ENCODE results near the gene SLC38A4.

SLC38A4 gene

DNA sequence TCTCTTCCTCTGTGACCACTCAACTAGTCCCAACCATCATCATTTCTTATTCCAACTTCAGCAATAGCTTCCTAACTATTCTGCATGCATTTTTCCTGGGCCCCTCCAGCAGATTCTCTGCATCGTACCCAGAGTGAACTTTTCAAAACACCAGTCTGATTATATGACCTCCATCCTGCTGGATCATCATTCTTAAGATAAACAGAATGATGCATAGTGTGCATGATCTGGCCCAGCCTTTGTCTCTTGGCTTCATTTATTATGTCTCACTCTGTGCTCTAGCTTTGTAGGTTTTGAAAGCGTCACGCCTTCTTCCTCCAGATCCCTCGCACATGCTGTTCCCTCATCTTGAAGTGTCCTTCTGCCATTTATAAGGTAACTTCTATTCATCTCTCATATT, 46.3 kb upstream of the SLC38A4 start:
- ATAC-seq (ENCODE audit: insufficient read depth, low read depth), result no peak
- TF ChIP-seq, protein P1, sequence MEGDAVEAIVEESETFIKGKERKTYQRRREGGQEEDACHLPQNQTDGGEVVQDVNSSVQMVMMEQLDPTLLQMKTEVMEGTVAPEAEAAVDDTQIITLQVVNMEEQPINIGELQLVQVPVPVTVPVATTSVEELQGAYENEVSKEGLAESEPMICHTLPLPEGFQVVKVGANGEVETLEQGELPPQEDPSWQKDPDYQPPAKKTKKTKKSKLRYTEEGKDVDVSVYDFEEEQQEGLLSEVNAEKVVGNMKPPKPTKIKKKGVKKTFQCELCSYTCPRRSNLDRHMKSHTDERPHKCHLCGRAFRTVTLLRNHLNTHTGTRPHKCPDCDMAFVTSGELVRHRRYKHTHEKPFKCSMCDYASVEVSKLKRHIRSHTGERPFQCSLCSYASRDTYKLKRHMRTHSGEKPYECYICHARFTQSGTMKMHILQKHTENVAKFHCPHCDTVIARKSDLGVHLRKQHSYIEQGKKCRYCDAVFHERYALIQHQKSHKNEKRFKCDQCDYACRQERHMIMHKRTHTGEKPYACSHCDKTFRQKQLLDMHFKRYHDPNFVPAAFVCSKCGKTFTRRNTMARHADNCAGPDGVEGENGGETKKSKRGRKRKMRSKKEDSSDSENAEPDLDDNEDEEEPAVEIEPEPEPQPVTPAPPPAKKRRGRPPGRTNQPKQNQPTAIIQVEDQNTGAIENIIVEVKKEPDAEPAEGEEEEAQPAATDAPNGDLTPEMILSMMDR (IDR thresholded peaks at IDR 0.05; ENCODE audit: borderline replicate concordance, extremely low read depth, low read length, poor library complexity, severe bottlenecking), result no peak
- no peak for TF ChIP-seq EZH2 (IDR thresholded peaks at IDR 0.05; ENCODE audit: borderline replicate concordance, low read depth, low read length, severe bottlenecking)
- H3K27me3 ChIP-seq (ENCODE audit: insufficient read depth, low read length, poor library complexity), result no peaks in the 10 kb centered on the region

DNA sequence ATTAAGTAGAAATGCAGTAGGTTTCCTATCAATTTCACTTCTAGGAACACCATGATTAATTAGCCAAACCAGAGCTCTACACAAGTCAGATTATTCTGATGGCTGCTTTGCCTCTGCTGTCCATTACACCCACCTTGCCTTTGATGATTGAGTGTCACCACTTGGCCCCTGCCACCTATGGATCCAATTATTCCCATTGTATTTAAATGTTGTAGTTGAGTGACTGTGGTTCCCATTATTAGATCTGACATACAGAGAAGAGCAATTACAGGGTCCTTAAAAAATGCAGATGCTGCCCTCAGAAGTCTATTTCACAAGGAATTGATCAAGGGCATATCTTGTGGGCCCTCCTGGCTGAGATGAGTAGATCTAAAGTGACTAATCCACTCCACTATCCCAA, 39.5 kb upstream of the SLC38A4 start:
- Histone ChIP-seq H4K20me1 (ENCODE audit: insufficient read depth, low read length) (no peaks in the 10 kb centered on the region), H3K36me3 (ENCODE audit: insufficient read depth, low read length) (no peaks in the 10 kb centered on the region), H3K4me2 (ENCODE audit: insufficient read depth, low read length) (no peak overlapping the region), H3K4me1 (ENCODE audit: insufficient read depth, low read length) (no peaks in the 10 kb centered on the region), H3K27me3 (ENCODE audit: insufficient read depth, low read length, poor library complexity) (no peaks in the 10 kb centered on the region), H2AFZ (ENCODE audit: low read depth, low read length) (no peak overlapping the region), H3K79me2 (ENCODE audit: insufficient read depth, low read length) (no peaks in the 10 kb centered on the region), H3K27ac (ENCODE audit: low read length) (no peak overlapping the region), H3K4me3 (ENCODE audit: low read depth in 1 of 2, low read length in 2 of 2) (no peak overlapping the region), H3K9ac (ENCODE audit: low read depth, low read length) (no peak overlapping the region), H3K9me3 (ENCODE audit: insufficient read depth, low read length, severe bottlenecking) (peaks cover 9% of the 10 kb centered on the region)
- no peak for TF ChIP-seq EZH2 (IDR thresholded peaks at IDR 0.05; ENCODE audit: borderline replicate concordance, low read depth, low read length, severe bottlenecking)
- TF ChIP-seq, protein P1 (IDR thresholded peaks at IDR 0.05; ENCODE audit: borderline replicate concordance, extremely low read depth, low read length, poor library complexity, severe bottlenecking), result no peak
- DNase-seq (no peak), ATAC-seq (ENCODE audit: insufficient read depth, low read depth) (no peak)

More for the DNA sequence above, 46.3 kb upstream of the SLC38A4 start:
- H3K4me3 ChIP-seq (ENCODE audit: low read depth in 1 of 2, low read length in 2 of 2), result no peak overlapping the region
- H3K27ac ChIP-seq (ENCODE audit: low read length), result no peak overlapping the region
- no peaks in the 10 kb centered on the region for H3K4me1 ChIP-seq (ENCODE audit: insufficient read depth, low read length)
- no peak for DNase-seq
- no peaks in the 10 kb centered on the region for H3K79me2 ChIP-seq (ENCODE audit: insufficient read depth, low read length)
- no peak overlapping the region for H3K9ac ChIP-seq (ENCODE audit: low read depth, low read length)
- H3K4me2 ChIP-seq (ENCODE audit: insufficient read depth, low read length), result no peak overlapping the region
- no peaks in the 10 kb centered on the region for H3K36me3 ChIP-seq (ENCODE audit: insufficient read depth, low read length)
- H4K20me1 ChIP-seq (ENCODE audit: insufficient read depth, low read length), result no peaks in the 10 kb centered on the region
- no peaks in the 10 kb centered on the region for H3K9me3 ChIP-seq (ENCODE audit: insufficient read depth, low read length, severe bottlenecking)
- no peak overlapping the region for H2AFZ ChIP-seq (ENCODE audit: low read depth, low read length)

GRCh38 chr12:46858368-46858767, 32.6 kb upstream of the SLC38A4 start:
- ATAC-seq (ENCODE audit: insufficient read depth, low read depth) (no peak), DNase-seq (no peak)
- Histone ChIP-seq H4K20me1 (ENCODE audit: insufficient read depth, low read length) (no peaks in the 10 kb centered on the region), H3K36me3 (ENCODE audit: insufficient read depth, low read length) (no peaks in the 10 kb centered on the region), H3K27me3 (ENCODE audit: insufficient read depth, low read length, poor library complexity) (no peaks in the 10 kb centered on the region), H3K4me2 (ENCODE audit: insufficient read depth, low read length) (no peak overlapping the region), H3K9ac (ENCODE audit: low read depth, low read length) (no peak overlapping the region), H3K79me2 (ENCODE audit: insufficient read depth, low read length) (no peaks in the 10 kb centered on the region), H3K4me3 (ENCODE audit: low read depth in 1 of 2, low read length in 2 of 2) (no peak overlapping the region), H3K27ac (ENCODE audit: low read length) (no peak overlapping the region), H3K4me1 (ENCODE audit: insufficient read depth, low read length) (no peaks in the 10 kb centered on the region), H3K9me3 (ENCODE audit: insufficient read depth, low read length, severe bottlenecking) (peaks cover 32% of the 10 kb centered on the region), H2AFZ (ENCODE audit: low read depth, low read length) (no peak overlapping the region)
- no peak for TF ChIP-seq EZH2 (IDR thresholded peaks at IDR 0.05; ENCODE audit: borderline replicate concordance, low read depth, low read length, severe bottlenecking)
- TF ChIP-seq, protein P1 (IDR thresholded peaks at IDR 0.05; ENCODE audit: borderline replicate concordance, extremely low read depth, low read length, poor library complexity, severe bottlenecking), result no peak

GRCh38 chr12:46857486-46857885, 31.7 kb upstream of the SLC38A4 start:
- no peaks in the 10 kb centered on the region for H3K27me3 ChIP-seq (ENCODE audit: insufficient read depth, low read length, poor library complexity)
- H3K4me2 ChIP-seq (ENCODE audit: insufficient read depth, low read length), result no peak overlapping the region
- H3K9ac ChIP-seq (ENCODE audit: low read depth, low read length), result no peak overlapping the region
- ATAC-seq (ENCODE audit: insufficient read depth, low read depth) (no peak), DNase-seq (no peak)
- TF ChIP-seq, protein P1 (IDR thresholded peaks at IDR 0.05; ENCODE audit: borderline replicate concordance, extremely low read depth, low read length, poor library complexity, severe bottlenecking), result no peak
- H3K36me3 ChIP-seq (ENCODE audit: insufficient read depth, low read length), result no peaks in the 10 kb centered on the region
- H3K9me3 ChIP-seq (ENCODE audit: insufficient read depth, low read length, severe bottlenecking), result peaks cover 32% of the 10 kb centered on the region
- no peaks in the 10 kb centered on the region for H4K20me1 ChIP-seq (ENCODE audit: insufficient read depth, low read length)
- H3K4me1 ChIP-seq (ENCODE audit: insufficient read depth, low read length), result no peaks in the 10 kb centered on the region
- H3K27ac ChIP-seq (ENCODE audit: low read length), result no peak overlapping the region
- no peaks in the 10 kb centered on the region for H3K79me2 ChIP-seq (ENCODE audit: insufficient read depth, low read length)
- H2AFZ ChIP-seq (ENCODE audit: low read depth, low read length), result no peak overlapping the region
- H3K4me3 ChIP-seq (ENCODE audit: low read depth in 1 of 2, low read length in 2 of 2), result no peak overlapping the region

All from DND-41 (cell line).